MM.1S (cell line): ENCODE measurements around the gene R3HDML.
"Not testable (repeated sequence)": the region's sequence is repeated elsewhere in the genome, so short reads cannot be mapped to it uniquely, and the experiment has no call there.

Source experiments
- DNase-seq: peaks from one replicate; pipeline ENCODE4 v3.0.0-alpha.2; 2015
- H2AFZ ChIP-seq: fragments of 300-600 bp; sonication (generic); 2 replicates; pipeline ENCODE4 v1.6.0; 2016; ENCODE audit warnings: antibody characterized with exemption, low read length
- H3F3A ChIP-seq: fragments of 300-600 bp; sonication (generic); 2 replicates; pipeline ENCODE4 v1.6.1; 2016; ENCODE audit warnings: mild to moderate bottlenecking, antibody characterized with exemption, low read length, moderate library complexity, mixed read lengths; ENCODE audit not compliant: insufficient read depth
- H3K27ac ChIP-seq: fragments of 300-600 bp; sonication (generic); 2 replicates; pipeline ENCODE4 v1.5.1; 2016; ENCODE audit warnings: mild to moderate bottlenecking, low read length
- H3K27me3 ChIP-seq: fragments of 300-600 bp; sonication (generic); replicated peaks from 2 replicates; pipeline ENCODE4 v1.6.0; 2016; ENCODE audit warnings: low read length; ENCODE audit not compliant: insufficient read depth
- H3K36me3 ChIP-seq: fragments of 300-600 bp; sonication (generic); replicated peaks from 2 replicates; pipeline ENCODE4 v1.6.1; 2016; ENCODE audit warnings: mild to moderate bottlenecking, low read length, mixed read lengths; ENCODE audit not compliant: insufficient read depth
- H3K4me1 ChIP-seq: fragments of 300-600 bp; sonication (generic); 2 replicates; pipeline ENCODE4 v1.6.1; 2016; ENCODE audit warnings: low read length, mixed read lengths
- H3K4me2 ChIP-seq: fragments of 300-600 bp; sonication (generic); 2 replicates; pipeline ENCODE4 v1.6.0; 2016; ENCODE audit warnings: low read depth, low read length
- H3K4me3 ChIP-seq: fragments of 300-600 bp; sonication (generic); 2 replicates; pipeline ENCODE4 v1.5.1; 2016; ENCODE audit warnings: low read length, mixed read lengths
- H3K79me2 ChIP-seq: fragments of 300-600 bp; sonication (generic); 2 replicates; pipeline ENCODE4 v1.6.1; 2016; ENCODE audit warnings: mixed run types, low read length, mixed read lengths
- H3K9ac ChIP-seq: fragments of 300-600 bp; sonication (generic); 2 replicates; pipeline ENCODE4 v1.6.1; 2016; ENCODE audit warnings: low read length, mixed read lengths
- H3K9me2 ChIP-seq: fragments of 300-600 bp; sonication (generic); replicated peaks from 2 replicates; pipeline ENCODE4 v1.6.1; 2016; ENCODE audit warnings: mild to moderate bottlenecking, low read length, mixed read lengths; ENCODE audit not compliant: insufficient read depth
- H3K9me3 ChIP-seq: fragments of 300-600 bp; sonication (generic); replicated peaks from 2 replicates; pipeline ENCODE4 v1.6.1; 2016; ENCODE audit warnings: mild to moderate bottlenecking, low read length, mixed read lengths; ENCODE audit not compliant: insufficient read depth
- H4K20me1 ChIP-seq: fragments of 300-600 bp; sonication (generic); 2 replicates; pipeline ENCODE4 v1.6.1; 2016; ENCODE audit warnings: mild to moderate bottlenecking, low read length, moderate library complexity, mixed read lengths; ENCODE audit not compliant: insufficient read depth
- EZH2 ChIP-seq: fragments of 300-600 bp; sonication (generic); optimal IDR thresholded peaks from 2 replicates; pipeline ENCODE3; 2017; ENCODE audit warnings: low read depth, mild to moderate bottlenecking, antibody characterized with exemption, low read length, mixed read lengths
- EZH2phosphoT487 ChIP-seq: fragments of 300-600 bp; sonication (generic); IDR thresholded peaks from 2 replicates; pipeline ENCODE4 v1.6.1; 2018; ENCODE audit warnings: antibody characterized with exemption, low read length
- TF ChIP-seq, protein P1 (sequence below): fragments of 300-600 bp; sonication (generic); IDR thresholded peaks from 2 replicates; pipeline ENCODE4 v1.5.1; 2016; ENCODE audit warnings: antibody characterized with exemption, low read length, mixed read lengths

Gene R3HDML

DNA sequence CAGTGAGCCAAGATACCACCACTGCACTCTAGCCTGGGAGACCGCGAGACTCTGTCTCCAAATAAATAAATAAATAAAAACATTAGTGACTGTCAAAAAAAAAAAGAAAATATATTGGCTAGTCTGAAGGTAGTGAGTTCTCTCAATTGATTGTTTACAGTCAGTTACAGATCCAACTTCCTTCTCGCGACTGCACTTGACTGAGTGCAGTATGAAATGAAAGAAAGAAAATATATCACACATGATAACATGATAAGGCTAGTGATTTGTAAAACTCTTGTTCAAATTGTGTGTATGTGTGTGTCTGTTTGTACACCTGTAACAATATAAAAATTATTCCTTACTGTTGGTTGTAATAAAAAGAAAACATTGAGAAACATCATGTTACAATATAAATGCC lies 7.9 kb downstream of the R3HDML start:
- Histone ChIP-seq H3K36me3 (no peaks in the 10 kb centered on the region), H4K20me1 (no peaks in the 10 kb centered on the region), H3K4me1 (no peaks in the 10 kb centered on the region), H3K27ac (no peak overlapping the region), H2AFZ (no peak overlapping the region), H3K9ac (no peak overlapping the region), H3K9me2 (no peaks in the 10 kb centered on the region), H3K4me3 (no peak overlapping the region), H3K79me2 (no peaks in the 10 kb centered on the region), H3K27me3 (no peaks in the 10 kb centered on the region), H3K4me2 (no peak overlapping the region), H3F3A (no peaks in the 10 kb centered on the region), H3K9me3 (no peaks in the 10 kb centered on the region)
- no peak for DNase-seq
- TF ChIP-seq EZH2phosphoT487 (no peak), EZH2 (no peak)
- TF ChIP-seq, protein P1, sequence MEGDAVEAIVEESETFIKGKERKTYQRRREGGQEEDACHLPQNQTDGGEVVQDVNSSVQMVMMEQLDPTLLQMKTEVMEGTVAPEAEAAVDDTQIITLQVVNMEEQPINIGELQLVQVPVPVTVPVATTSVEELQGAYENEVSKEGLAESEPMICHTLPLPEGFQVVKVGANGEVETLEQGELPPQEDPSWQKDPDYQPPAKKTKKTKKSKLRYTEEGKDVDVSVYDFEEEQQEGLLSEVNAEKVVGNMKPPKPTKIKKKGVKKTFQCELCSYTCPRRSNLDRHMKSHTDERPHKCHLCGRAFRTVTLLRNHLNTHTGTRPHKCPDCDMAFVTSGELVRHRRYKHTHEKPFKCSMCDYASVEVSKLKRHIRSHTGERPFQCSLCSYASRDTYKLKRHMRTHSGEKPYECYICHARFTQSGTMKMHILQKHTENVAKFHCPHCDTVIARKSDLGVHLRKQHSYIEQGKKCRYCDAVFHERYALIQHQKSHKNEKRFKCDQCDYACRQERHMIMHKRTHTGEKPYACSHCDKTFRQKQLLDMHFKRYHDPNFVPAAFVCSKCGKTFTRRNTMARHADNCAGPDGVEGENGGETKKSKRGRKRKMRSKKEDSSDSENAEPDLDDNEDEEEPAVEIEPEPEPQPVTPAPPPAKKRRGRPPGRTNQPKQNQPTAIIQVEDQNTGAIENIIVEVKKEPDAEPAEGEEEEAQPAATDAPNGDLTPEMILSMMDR: no peak

DNA sequence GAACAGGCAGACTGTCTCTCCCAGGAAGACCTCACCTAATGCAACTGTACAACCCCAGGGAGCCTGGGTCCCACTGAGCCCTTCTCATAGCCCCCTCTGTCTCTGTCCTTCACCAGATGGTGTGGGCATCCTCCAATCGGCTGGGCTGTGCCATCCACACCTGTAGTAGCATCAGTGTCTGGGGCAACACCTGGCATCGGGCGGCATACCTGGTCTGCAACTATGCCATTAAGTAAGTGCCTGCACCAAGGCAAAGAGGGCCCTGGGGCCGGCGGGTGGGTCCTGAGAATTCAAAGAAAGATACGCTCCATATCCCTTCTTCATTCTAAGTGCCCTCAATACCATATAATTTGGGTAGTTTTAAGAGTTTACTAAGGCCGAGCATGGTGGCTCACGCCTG lies 8.3 kb downstream of the R3HDML start:
- Histone ChIP-seq H2AFZ (no peak overlapping the region), H3K4me1 (no peaks in the 10 kb centered on the region), H3K36me3 (no peaks in the 10 kb centered on the region), H3K79me2 (no peaks in the 10 kb centered on the region), H3K9ac (no peak overlapping the region), H3K9me2 (no peaks in the 10 kb centered on the region), H3K27me3 (no peaks in the 10 kb centered on the region), H4K20me1 (no peaks in the 10 kb centered on the region), H3K4me2 (no peak overlapping the region), H3F3A (no peaks in the 10 kb centered on the region), H3K4me3 (no peak overlapping the region), H3K27ac (no peak overlapping the region), H3K9me3 (no peaks in the 10 kb centered on the region)
- TF ChIP-seq, protein P1: no peak
- TF ChIP-seq EZH2 (no peak), EZH2phosphoT487 (no peak)
- DNase-seq: no peak

DNA sequence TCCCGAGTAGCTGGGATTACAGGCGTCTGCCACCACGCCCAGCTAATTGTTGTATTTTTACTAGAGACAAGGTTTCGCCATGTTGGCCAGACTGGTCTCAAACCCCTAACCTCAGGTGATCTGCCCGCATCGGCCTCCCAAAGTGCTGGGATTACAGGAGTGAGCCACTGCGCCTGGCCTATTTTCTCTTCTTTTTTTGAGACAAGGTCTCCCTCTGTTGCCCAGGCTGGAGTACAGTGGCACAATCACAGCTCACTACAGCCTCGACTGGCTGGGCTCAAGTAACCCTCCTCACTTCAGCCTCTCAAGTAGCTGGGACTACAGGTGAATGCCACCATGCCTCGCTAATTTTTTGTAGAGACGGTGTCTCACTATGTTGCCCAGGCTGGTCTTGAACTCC lies 9.1 kb downstream of the R3HDML start:
- H3K27ac ChIP-seq, H3K36me3 ChIP-seq, H4K20me1 ChIP-seq, H3K79me2 ChIP-seq, H3K9me2 ChIP-seq, H3K27me3 ChIP-seq, H3K9ac ChIP-seq, H3K9me3 ChIP-seq, DNase-seq, H3K4me3 ChIP-seq, H3K4me1 ChIP-seq, H3F3A ChIP-seq, H3K4me2 ChIP-seq, H2AFZ ChIP-seq: not testable (repeated sequence)

DNA sequence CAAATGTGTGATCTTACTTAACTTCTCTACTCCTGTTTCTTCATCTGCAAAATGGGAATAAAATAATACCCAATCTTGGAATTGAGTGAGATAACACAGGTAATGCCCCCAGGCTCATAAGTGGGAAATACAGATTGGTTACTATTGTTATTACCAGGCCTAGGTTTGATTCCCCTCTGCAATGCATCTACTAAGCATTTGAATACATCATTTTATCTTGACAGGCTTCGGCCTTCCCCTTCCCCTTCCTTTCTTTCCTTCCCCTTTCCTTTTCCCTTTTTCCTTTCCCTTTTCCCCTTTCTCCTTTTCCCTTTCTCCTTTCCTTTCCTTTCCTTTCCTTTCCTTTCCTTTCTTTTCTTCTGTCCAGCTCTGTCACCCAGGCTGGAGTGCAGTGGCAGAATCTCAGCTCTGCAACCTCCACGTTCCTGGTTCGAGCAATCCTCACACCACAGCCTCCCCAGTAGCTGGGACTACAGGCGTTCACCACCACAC lies 11.4 kb downstream of the R3HDML start:
- no peaks in the 10 kb centered on the region for H3K36me3 ChIP-seq
- H3K4me2 ChIP-seq: no peak overlapping the region
- H4K20me1 ChIP-seq: no peaks in the 10 kb centered on the region
- no peak overlapping the region for H3K27ac ChIP-seq
- H3K27me3 ChIP-seq: no peaks in the 10 kb centered on the region
- no peaks in the 10 kb centered on the region for H3K9me3 ChIP-seq
- TF ChIP-seq, protein P1: no peak
- TF ChIP-seq EZH2 (no peak), EZH2phosphoT487 (no peak)
- no peak overlapping the region for H3K9ac ChIP-seq
- H2AFZ ChIP-seq: no peak overlapping the region
- no peak for DNase-seq
- H3K4me1 ChIP-seq: peaks cover 14% of the 10 kb centered on the region
- H3K79me2 ChIP-seq: no peaks in the 10 kb centered on the region
- no peaks in the 10 kb centered on the region for H3K9me2 ChIP-seq
- H3F3A ChIP-seq: peaks cover 11% of the 10 kb centered on the region
- no peak overlapping the region for H3K4me3 ChIP-seq
